Right atrium auricular region (tissue), 2 donors: ENCODE results near the gene COQ2. TPM values are rescaled to one million over a fixed set of nuclear protein-coding genes. Genes with fewer than 3 reads are reported as not detected.
"Not testable (repeated sequence)": the region's sequence is repeated elsewhere in the genome, so short reads cannot be mapped to it uniquely, and the experiment has no call there.

Experiments
- DNase-seq: peaks from one replicate; pipeline ENCODE4 v3.0.0-alpha.2; 2019; ENCODE audit warnings: low spot score
- H3K27ac ChIP-seq, 2 donors: fragments of 200-600 bp; sonication (generic); 1 replicate in 1 of 2; 2 replicates in 1 of 2; pipeline ENCODE4 v1.5.1; 2016 to 2019
- H3K27me3 ChIP-seq, 2 donors: fragments of 200-600 bp; sonication (generic); one replicate each; pipeline versions ENCODE4 v1.5.1 to v1.6.0; 2017 to 2019
- H3K36me3 ChIP-seq: fragments of 200-600 bp; sonication (generic); one replicate; pipeline ENCODE4 v1.5.1; 2016
- H3K4me1 ChIP-seq, 2 donors: fragments of 200-600 bp; sonication (generic); one replicate each; pipeline versions ENCODE4 v1.5.1 to v1.6.0; 2017 to 2019
- H3K4me3 ChIP-seq, 2 donors: fragments of 200-600 bp; sonication (generic); 1 replicate in 1 of 2; 2 replicates in 1 of 2; pipeline ENCODE4 v1.5.1; 2017 to 2019; ENCODE audit warnings: mild to moderate bottlenecking in 1 of 2, moderate library complexity in 1 of 2
- H3K9me3 ChIP-seq, 2 donors: fragments of 200-600 bp; sonication (generic); one replicate each; pipeline ENCODE4 v1.5.1; 2019
- CTCF ChIP-seq, 2 donors: fragments of 200-600 bp; sonication (generic); IDR thresholded peaks; one replicate each; pipeline ENCODE4 v1.5.1; 2019; ENCODE audit warnings: antibody characterized with exemption in 2 of 2
- total RNA-seq, 2 donors: library from RNA; depleted of rRNA; stranded (reverse); fragments of >200 nt; gene quantifications; one replicate each; pipeline ENCODE4 v1.1.0, GENCODE V29; 2016

Gene COQ2
- total RNA-seq = 10 to 100 TPM; 12.0 to 15.1 TPM

GRCh38 chr4:83284193-83285054 is at the start of gene COQ2:
COQ2 (minus strand) TSS chr4:83284798; CDS start chr4:83284764, 34 bp downstream.
- H3K9me3 ChIP-seq = no peaks in the 10 kb centered on the region
- H3K4me3 ChIP-seq = peak within 1 kb of the TSS; percentile 65 to 67
- peaks cover 0 to 15% of the 10 kb centered on the region in 2 donors for H3K4me1 ChIP-seq
- H3K27ac ChIP-seq = peak within 1 kb of the TSS; percentile 90 to 94
- TF ChIP-seq CTCF (IDR thresholded peaks at IDR 0.05) = peak in 1 of 2 donors; percentile 58
- H3K36me3 ChIP-seq = no peaks in the 10 kb centered on the region
- H3K27me3 ChIP-seq = no peaks in the 10 kb centered on the region
- DNase-seq = peak; percentile 96

GRCh38 chr4:83331956-83332355 is 47.4 kb upstream of the COQ2 start:
- H3K27me3 ChIP-seq = no peaks in the 10 kb centered on the region
- no peaks in the 10 kb centered on the region for H3K36me3 ChIP-seq
- TF ChIP-seq CTCF (IDR thresholded peaks at IDR 0.05) = no peak
- no peak for DNase-seq
- no peak overlapping the region for H3K4me3 ChIP-seq
- H3K4me1 ChIP-seq = peaks cover 0 to 16% of the 10 kb centered on the region in 2 donors
- no peak overlapping the region for H3K27ac ChIP-seq
- H3K9me3 ChIP-seq = no peaks in the 10 kb centered on the region

DNA sequence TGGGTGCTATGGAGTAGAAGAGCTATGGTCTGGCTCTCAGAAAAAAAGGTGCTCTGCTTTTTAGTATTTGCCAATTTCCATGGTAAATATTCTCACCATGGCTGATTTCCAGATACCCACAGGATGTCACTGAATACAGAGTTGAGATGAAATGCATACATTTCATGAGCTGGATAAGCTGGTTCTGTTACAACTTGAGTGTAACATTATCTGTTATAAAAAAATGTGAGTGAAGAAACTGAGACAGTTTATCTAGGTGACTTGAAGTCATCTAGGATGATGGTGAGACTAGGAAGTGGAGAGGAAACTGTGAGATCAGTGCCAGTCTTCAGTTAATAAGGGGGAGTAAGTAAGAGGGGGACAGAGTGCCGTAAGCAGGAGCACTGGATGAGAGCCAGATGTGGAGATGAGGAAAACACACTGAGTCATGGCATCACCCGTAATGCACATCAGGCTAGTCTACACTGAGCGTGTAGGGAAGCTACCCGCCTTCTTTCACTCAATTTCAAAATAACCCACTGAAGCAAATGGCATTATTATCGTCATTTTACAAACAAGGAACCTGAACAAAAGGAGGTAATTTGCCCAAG is 45.0 kb upstream of the COQ2 start:
- H3K27ac ChIP-seq = no peak overlapping the region
- H3K4me1 ChIP-seq = peaks cover 0 to 6% of the 10 kb centered on the region in 2 donors
- H3K27me3 ChIP-seq = no peaks in the 10 kb centered on the region
- H3K4me3 ChIP-seq = no peak overlapping the region
- no peak for TF ChIP-seq CTCF (IDR thresholded peaks at IDR 0.05)
- DNase-seq = no peak
- H3K36me3 ChIP-seq = no peaks in the 10 kb centered on the region
- H3K9me3 ChIP-seq = no peaks in the 10 kb centered on the region

- Histone ChIP-seq H3K9me3 (no peaks in the 10 kb centered on the region), H3K4me3 (no peak overlapping the region), H3K27ac (no peak overlapping the region), H3K36me3 (no peaks in the 10 kb centered on the region), H3K27me3 (no peaks in the 10 kb centered on the region), H3K4me1 (no peaks in the 10 kb centered on the region)
- no peak for TF ChIP-seq CTCF (IDR thresholded peaks at IDR 0.05)
- no peak for DNase-seq
Measured at GRCh38 chr4:83328521-83329187, 44.1 kb upstream of the COQ2 start.

DNA sequence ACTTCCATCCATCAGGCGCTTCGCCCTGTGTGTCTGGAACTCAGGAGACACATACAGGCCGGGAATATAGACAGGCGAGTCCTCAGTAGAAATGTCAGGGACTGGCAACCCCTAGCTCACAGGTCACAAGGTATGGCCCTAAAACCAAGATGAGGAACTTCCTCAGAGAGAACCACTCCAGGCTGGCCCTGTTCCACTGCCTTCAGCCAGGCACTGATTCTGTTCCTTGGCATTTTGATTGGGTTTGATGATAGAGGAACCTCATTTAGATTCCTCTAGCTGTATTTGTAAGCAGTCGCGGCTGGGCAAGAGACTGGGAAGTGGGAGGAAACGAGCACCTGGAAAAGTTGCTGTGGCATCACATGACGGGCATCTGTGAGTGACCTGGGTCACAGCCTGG is 41.9 kb upstream of the COQ2 start:
- TF ChIP-seq CTCF (IDR thresholded peaks at IDR 0.05) = no peak
- no peaks in the 10 kb centered on the region for H3K27me3 ChIP-seq
- H3K36me3 ChIP-seq = no peaks in the 10 kb centered on the region
- no peak overlapping the region for H3K27ac ChIP-seq
- no peaks in the 10 kb centered on the region for H3K9me3 ChIP-seq
- H3K4me1 ChIP-seq = no peaks in the 10 kb centered on the region
- no peak for DNase-seq
- no peak overlapping the region for H3K4me3 ChIP-seq

DNA sequence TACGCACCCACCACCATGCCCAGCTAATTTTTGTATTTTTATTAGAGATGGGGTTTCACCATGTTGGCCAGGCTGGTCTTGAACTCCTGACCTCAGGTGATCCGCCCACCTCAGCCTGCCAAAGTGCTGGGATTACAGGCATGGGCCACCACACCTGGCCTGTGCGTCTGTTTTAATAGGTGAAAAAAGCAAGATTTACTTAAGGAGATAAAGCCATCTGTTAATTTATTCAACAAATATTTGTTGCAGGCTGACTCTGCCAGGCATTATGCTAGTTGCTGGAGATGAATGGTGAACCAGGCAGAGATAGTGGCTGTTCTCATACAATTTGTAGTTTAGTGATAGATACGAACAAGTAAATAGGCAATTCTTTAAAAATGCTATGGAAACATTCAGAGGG is 40.7 kb upstream of the COQ2 start:
- not testable (repeated sequence) for H3K27ac ChIP-seq

More for the DNA sequence above, 40.7 kb upstream of the COQ2 start:
- not testable (repeated sequence) for DNase-seq, H3K36me3 ChIP-seq, H3K4me3 ChIP-seq, H3K9me3 ChIP-seq, H3K27me3 ChIP-seq, H3K4me1 ChIP-seq
